Breast epithelium (tissue), 3 donors: ENCODE data around the gene ATOX1.

Experiments
- CTCF ChIP-seq, 3 donors: fragments of 450-650 bp; IDR thresholded peaks; one replicate each; pipeline ENCODE4 v1.5.1; 2016 to 2017; ENCODE audit warnings: antibody characterized with exemption in 3 of 3, mild to moderate bottlenecking in 3 of 3, moderate library complexity in 3 of 3
- POLR2A ChIP-seq: fragments of 450-650 bp; IDR thresholded peaks from one replicate; pipeline ENCODE4 v1.6.1; 2016; ENCODE audit warnings: antibody characterized with exemption, mild to moderate bottlenecking, moderate library complexity

GRCh38 chr5:151708126-151708525 is 50.3 kb downstream of the ATOX1 start:
- TF ChIP-seq CTCF (IDR thresholded peaks at IDR 0.05) (no peak), POLR2A (no peak)
